LNCAP (cell line): ENCODE measurements around the gene BEX3.

Source experiments
- TF ChIP-seq, protein P1 (sequence below): fragments of 450-650 bp; IDR thresholded peaks from 2 replicates; pipeline ENCODE4 v1.5.1; 2017; ENCODE audit warnings: mild to moderate bottlenecking

The BEX3 gene

DNA sequence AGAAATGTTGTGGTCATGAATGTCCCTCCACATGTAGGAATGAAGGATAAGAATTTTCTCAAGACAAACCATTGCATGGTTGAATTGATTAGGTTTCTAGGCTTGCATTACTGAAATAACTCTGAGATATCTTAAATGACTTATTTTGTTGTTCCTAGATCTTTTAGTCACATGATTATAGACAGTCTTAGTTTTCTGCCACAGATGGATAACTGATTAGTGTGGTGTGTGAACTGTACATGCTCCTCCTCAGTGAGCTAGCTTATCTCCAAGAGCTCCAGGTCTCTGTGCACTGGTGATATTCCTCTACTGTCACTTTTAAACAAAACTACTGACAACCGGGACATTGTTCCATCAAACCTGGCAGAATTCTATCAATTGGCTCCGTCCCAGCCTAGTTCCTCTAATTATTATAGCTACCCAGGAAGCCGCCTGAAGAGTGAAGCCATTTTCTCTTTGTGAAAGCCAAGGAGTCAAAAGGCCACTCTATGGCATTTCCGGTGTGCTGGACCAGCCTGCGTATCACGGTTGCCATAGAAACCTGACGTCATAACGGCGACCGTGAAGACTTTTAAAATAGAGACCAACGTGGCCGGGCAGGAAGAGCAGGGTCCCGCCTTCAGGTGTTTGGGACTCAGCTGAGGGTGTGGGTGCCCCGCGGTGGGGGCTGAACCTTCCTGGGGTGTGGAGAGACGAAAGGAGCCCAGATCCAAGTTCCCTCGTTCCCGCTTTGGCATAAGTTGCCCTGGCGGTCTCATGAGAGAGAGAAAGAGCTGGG is 28.1 kb downstream of the BEX3 start:
- TF ChIP-seq, protein P1, sequence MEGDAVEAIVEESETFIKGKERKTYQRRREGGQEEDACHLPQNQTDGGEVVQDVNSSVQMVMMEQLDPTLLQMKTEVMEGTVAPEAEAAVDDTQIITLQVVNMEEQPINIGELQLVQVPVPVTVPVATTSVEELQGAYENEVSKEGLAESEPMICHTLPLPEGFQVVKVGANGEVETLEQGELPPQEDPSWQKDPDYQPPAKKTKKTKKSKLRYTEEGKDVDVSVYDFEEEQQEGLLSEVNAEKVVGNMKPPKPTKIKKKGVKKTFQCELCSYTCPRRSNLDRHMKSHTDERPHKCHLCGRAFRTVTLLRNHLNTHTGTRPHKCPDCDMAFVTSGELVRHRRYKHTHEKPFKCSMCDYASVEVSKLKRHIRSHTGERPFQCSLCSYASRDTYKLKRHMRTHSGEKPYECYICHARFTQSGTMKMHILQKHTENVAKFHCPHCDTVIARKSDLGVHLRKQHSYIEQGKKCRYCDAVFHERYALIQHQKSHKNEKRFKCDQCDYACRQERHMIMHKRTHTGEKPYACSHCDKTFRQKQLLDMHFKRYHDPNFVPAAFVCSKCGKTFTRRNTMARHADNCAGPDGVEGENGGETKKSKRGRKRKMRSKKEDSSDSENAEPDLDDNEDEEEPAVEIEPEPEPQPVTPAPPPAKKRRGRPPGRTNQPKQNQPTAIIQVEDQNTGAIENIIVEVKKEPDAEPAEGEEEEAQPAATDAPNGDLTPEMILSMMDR: no peak

DNA sequence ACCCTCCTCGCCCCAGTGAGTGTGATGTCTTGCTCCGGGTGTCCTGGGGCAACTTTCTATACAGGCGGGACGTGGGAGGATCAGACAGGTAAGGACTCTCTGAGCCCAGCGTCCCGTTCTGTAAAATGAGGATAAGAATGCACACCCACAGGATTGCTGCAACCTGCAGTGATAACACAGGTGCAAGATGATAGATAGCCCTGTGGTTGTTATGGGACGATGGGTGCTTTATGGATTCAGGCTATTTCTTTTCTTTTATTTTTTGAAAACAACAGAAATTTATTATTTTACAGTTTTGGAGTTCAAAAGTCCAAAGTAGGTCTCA is 28.6 kb downstream of the BEX3 start:
- TF ChIP-seq, protein P1: no peak

DNA sequence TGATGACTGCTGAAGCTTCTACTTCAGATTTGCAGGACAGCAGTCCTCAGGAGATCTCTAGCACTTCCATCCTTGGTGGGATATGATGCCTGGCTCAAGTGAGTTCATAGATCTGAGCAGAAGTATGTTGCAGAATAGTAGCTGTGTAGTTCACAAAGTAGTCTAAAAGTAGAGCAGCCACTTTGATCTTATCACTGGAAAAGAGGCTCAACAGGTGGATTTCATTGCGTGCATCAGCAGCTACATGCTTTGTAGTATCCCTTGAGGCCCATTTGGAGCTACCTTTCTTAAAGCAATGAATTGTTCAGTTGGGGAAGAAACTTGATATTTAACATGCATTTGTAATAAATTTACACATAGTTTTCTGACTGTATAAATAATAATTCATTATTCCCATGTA is 29.9 kb downstream of the BEX3 start:
- TF ChIP-seq, protein P1: no peak

DNA sequence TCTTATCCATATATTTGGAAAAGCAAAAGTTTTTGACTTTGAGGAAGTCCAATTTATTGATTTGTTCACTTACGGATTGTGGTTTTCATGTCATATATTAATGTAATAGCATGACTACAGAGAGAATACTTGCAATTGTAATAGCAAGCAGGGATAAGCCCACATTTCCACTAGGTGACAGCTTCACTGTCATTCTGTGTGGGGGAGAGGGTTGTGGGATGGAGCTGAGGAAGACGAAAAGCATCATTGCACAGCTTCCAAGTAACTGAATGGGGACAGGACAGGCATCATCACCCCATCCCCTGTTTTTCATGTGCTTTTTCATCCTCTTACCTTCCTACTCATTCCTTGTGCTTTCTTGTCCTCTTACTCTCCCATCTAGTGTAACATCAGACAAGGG is 31.4 kb downstream of the BEX3 start:
- TF ChIP-seq, protein P1: no peak

DNA sequence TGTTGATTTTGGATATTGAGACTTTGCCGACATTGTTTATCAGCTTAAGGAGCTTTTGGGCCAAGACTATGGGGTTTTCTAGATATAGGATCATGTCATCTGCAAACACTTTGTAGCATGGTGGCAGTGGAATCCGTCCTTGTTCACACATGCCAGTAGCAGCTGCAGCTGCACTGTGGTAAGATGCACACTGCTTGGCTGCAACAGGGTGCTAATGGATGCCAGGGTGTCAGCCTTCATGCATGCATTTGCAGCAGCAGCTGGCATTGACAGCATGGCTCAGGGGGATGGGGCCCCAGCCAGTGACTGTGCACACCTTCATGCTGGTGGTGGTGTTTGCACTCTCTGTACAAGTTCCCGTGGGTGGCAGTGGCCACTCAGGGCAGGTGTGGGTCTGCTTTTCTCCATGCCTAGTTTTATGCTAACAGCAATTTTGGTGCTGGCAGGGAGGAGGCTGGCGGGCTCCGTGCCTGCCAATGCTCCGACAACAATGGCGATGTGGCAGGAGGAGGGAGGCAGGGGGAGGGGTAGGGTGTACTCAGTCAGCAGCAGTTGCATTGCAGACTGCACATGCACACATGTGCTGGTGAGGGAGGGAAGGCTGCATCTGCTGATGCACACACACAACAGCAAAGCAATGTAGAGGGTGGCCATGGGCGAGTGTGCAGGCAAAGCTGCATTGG is 37.5 kb downstream of the BEX3 start:
- TF ChIP-seq, protein P1: no peak

DNA sequence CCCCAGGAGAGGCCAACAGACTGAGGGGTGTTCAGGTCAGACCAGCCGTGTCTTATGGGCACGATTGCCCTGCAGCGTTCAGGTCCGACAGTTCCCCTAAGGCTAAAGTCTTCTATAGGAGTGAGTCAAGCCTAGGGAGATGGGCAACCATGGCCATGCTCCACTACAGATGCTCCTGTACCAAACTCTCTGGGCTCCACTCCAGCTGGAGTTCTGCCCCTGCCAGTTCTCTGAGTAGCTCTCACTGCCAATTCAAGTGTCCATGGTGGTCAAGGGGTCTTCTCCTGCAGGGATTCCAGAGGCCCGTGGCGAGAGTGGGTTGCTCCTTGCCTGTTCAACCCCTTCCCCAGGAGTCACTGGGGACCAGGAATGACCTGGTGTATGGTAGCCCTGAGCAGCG is 38.2 kb downstream of the BEX3 start:
- TF ChIP-seq, protein P1: no peak

DNA sequence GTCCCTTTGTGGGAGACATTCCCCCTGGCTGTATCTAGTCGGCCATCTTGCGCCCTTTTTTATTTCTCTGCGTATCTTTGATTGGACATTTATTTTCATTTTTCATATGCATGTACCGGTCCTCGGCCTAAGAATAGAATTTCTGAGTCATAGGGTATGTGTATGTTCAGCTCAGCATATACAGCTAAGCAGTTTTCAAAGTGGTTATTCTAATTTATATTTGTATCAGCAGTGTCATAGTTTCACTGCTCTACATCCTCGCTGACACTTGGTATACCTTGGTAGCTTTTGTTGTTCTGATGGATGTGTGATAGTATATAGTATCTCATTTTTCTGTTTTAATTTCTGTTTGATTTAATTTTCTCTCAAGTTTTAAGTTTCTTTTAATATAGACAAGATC is 38.7 kb downstream of the BEX3 start:
- TF ChIP-seq, protein P1: no peak
